ENCODE measurements around the gene NUP43.

DNA sequence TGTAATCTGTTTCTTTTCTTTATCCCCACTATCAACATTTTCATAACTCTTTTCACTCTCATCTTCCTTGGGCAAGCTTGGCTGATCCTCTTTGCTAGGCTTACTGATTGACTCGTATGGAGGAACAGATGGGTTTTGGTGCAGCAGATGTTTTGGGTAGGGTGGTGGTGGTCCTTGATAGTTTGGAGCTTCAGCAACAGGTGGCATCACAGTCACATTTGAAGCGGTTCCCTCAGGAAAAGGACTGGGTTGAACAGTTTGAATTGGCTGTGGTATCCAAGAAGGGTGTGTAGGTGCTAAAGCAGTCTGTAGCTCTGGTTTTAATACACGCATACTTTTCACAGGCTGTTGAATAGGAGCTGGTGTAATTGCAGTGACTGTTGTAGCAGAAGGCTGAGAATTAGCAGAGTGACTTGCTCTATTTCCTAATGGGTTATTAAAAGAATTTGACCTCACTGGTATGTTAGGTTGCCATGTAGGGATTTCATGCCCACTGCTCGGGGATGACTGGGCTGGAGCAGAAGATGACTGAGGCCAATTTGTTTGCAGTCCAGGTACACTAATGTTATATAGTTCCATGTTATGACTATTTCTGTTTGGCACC, 63.0 kb downstream of the NUP43 start:
- TF ChIP-seq, protein P1, sequence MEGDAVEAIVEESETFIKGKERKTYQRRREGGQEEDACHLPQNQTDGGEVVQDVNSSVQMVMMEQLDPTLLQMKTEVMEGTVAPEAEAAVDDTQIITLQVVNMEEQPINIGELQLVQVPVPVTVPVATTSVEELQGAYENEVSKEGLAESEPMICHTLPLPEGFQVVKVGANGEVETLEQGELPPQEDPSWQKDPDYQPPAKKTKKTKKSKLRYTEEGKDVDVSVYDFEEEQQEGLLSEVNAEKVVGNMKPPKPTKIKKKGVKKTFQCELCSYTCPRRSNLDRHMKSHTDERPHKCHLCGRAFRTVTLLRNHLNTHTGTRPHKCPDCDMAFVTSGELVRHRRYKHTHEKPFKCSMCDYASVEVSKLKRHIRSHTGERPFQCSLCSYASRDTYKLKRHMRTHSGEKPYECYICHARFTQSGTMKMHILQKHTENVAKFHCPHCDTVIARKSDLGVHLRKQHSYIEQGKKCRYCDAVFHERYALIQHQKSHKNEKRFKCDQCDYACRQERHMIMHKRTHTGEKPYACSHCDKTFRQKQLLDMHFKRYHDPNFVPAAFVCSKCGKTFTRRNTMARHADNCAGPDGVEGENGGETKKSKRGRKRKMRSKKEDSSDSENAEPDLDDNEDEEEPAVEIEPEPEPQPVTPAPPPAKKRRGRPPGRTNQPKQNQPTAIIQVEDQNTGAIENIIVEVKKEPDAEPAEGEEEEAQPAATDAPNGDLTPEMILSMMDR (IDR thresholded peaks at IDR 0.05): no peak
- no peak for TF ChIP-seq ZFX (IDR thresholded peaks at IDR 0.05; ENCODE audit: borderline replicate concordance)

Data from 22Rv1 (cell line).